ENCODE results near the gene OTOF.

GRCh38 chr2:26451700-26452099 is 26.2 kb downstream of the OTOF start:
- TF ChIP-seq NR1H2 (CRISPR knock-in tag; IDR thresholded peaks at IDR 0.05) (no peak), CTCF (IDR thresholded peaks at IDR 0.05) (no peak), ZBTB21 (CRISPR knock-in tag; IDR thresholded peaks at IDR 0.05; ENCODE audit: borderline replicate concordance) (no peak), STAT6 (CRISPR knock-in tag; conservative IDR thresholded peaks at IDR 0.05; ENCODE audit: low read depth) (no peak), NFYB (CRISPR knock-in tag; conservative IDR thresholded peaks at IDR 0.05; ENCODE audit: low read depth) (no peak), CREM (CRISPR knock-in tag; IDR thresholded peaks at IDR 0.05) (no peak), E2F1 (CRISPR knock-in tag; IDR thresholded peaks at IDR 0.05) (no peak), NR3C1 (CRISPR knock-in tag; conservative IDR thresholded peaks at IDR 0.05; ENCODE audit: low read depth) (no peak), NR2C2 (CRISPR knock-in tag; IDR thresholded peaks at IDR 0.05) (no peak), FOXP1 (CRISPR knock-in tag; IDR thresholded peaks at IDR 0.05; ENCODE audit: borderline replicate concordance) (no peak), IRF1 (CRISPR knock-in tag; IDR thresholded peaks at IDR 0.05) (no peak), MAX (CRISPR knock-in tag; IDR thresholded peaks at IDR 0.05) (no peak)
